Ramos (cell line): ENCODE results near the gene SRL.
"Not testable (repeated sequence)": the region's sequence is repeated elsewhere in the genome, so short reads cannot be mapped to it uniquely, and the experiment has no call there.

Experiments
- in situ Hi-C: fragments of 300-500 bp; cut with MboI; formaldehyde crosslinking; loops from one replicate; pipeline ENCODE4 v1.14.3; 2022; ENCODE audit warnings: low sequenced_read_pairs; ENCODE audit not compliant: unreplicated experiment

SRL gene

DNA sequence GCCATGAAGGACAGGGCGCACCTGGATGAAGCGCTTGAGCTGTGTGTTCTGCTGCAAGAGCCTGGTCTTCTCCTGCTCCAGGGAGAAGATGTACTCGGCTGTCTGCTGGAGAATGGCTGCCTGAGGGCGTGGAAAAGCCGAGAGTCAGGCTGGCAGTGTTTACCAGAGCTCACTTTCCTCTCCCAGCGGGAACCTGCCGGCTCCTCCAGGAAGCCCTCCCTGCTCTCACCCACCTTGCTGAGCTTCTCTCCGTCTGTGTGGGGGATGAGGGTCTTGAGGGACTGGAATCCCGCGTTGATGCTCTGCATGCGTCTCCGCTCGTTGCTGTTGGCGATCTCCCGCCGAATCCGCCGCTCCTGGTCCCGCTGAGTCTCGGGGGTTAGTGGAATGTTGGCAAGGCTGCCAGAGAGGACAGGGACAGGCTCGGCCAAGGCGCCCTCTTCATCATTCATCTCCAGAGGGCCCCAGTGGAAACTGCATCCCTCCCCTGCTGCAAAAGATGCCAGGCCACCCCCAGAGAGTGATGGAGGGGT is 20.5 kb upstream of the SRL start:
- in situ Hi-C loops, result no loop called here

DNA sequence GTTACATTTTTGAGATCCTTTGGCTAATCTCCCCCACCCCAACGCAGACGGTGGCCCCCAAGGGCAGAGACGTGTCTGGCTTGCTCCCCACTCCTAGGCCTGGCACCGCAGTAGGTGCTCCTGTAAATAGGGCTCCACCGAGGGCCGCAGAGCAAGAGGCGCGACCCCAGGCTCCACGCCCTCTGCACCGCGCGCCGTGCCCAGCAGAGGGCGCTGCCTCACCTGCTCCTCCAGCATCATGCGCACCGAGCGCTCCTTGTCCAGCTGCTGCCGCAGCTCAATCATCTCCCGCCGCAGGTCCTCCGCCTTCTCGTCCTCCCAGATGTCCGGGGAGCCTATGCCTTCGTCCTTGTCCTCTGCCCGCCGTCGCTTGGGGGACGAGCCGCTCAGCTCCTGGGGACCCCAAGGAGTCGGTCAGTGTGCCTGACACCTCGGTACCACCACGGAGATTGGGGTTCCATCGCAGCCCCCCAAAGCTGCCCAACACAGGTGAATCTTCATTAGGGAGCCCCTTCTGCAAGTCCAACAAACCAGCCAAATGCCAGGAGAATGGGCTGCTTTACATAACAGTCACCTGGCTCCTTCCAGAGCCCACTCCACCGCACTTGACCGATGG is 19.8 kb upstream of the SRL start:
- in situ Hi-C loops, result no loop called here

- in situ Hi-C loops, result no loop called here
These were observed 18.5 kb upstream of the SRL start for GRCh38 chr16:4260360-4260759.

GRCh38 chr16:4257646-4258556 is 16.0 kb upstream of the SRL start:
- in situ Hi-C loops, result no loop called here

DNA sequence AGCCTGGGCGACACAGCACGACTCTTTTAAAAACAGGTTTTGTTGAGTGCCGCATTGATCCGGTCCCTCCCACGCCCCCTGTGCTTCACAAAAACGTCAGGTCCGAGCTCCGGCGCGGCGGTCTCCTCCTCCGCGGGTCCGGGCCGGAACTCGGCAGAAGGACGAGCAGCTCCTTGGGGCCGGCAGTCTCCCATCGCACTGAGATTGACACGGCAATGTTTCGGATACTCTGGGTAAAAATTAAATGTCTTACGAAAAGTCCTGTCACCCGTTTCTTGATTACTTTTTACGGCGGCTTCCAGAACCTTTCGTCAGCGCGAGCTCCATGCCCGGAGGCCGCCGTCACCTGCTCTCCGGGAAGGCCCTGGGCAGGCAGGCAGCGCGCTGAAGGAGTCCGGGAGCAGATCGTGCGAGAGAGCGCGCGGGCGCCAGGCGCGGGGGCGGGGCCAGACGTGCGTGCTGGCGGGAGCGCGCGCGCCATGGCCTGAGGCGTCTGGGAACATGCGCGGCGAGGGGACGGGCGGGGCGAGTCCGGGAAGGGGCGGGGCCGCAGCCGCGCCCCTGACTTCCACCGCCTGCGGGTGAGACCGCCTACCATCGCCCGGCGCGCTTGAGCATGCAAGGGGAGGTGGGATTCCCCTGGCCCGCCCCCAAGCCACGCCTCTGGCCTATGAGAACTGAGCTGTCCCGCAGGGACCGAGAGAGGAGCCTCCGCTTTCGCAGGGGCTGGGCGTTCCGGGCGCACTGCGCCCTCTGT is 11.7 kb upstream of the SRL start:
- in situ Hi-C loops, result no loop called here

GRCh38 chr16:4253012-4253393 is 11.1 kb upstream of the SRL start:
- in situ Hi-C loops, result not testable (repeated sequence)

GRCh38 chr16:4249530-4250308 is 7.8 kb upstream of the SRL start:
- in situ Hi-C loops, result no loop called here

DNA sequence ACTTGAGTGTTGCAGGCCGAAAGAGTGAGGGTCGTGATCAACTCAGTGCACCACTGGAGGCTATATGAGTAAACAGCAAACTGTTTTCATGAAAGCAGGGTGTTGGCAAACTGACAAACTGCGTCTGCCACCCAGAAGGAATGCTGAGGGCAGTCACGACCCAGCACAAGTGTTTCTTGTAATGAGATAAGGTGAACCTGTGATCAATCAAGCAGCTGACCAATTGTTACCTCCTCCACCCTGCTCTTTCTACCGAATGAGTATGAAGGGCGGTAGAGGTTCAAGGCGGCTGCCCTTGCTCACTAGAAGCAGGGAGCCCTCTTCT is 5.5 kb upstream of the SRL start:
- in situ Hi-C loops, result no loop called here

DNA sequence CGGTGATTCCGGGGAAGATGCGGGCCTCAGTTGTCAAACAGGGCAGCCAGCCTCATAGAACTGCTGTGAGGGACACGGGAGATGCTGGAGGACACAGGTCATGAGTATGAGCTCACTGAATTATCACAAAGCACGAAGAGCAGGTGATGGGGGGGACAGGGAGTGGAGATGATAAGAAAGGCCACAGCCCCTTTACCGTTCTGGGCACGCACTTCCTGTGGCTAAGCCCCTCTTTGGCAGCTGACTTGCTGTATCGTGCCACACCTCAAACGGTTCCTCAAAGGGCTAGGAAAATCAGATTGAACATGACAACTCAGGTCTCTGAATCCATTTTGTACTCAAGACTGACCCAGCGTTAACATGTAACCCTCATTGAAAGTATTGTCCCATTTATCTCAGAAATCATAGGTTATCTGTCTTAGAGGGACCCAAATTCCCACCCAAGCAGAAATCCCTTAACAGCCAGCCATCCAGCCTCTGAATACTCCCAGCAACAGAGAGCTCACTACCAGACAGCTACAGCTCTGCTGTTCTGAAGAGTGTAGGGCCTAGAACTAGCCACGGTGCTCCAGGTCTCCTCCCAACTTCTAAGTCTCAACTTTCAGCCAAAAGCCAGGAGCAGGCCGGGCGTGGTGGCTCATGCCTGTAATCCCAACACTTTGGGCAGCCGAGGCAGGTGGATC is 5.0 kb upstream of the SRL start:
- in situ Hi-C loops, result no loop called here

DNA sequence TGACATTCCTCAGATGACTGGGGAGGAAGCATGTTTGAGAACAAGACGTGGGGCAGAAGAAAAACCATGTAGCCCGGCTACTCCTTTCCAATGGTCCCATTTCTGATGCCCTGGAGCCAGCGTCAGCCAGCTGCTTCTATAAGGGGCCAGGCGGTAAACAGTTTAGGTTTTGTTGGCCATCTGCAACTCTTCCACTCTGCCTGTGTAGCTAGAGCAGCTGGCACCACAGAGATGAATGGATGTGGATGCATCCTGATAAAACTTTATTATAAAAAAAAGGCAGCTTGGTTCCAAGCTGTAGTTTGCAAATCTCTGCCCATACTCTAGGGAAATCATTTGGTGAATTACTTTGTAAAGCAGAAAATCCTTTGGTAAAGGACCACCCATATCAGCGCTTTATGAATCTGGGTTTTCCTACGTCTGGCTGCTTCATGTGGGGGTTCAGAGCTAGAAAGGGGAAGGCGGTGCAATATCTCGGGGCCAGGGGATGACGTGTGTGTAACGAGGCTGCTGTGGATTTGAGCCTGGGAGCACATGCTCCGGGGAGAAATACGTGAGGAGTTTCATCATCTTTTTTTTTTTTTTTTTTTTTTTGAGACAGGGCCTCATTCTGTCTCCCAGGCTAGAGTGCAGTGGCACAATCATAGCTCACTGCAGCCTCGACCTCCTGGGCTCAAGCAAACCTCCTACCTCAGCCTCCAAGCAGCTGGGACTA is 3.4 kb upstream of the SRL start:
- in situ Hi-C loops, result no loop called here

DNA sequence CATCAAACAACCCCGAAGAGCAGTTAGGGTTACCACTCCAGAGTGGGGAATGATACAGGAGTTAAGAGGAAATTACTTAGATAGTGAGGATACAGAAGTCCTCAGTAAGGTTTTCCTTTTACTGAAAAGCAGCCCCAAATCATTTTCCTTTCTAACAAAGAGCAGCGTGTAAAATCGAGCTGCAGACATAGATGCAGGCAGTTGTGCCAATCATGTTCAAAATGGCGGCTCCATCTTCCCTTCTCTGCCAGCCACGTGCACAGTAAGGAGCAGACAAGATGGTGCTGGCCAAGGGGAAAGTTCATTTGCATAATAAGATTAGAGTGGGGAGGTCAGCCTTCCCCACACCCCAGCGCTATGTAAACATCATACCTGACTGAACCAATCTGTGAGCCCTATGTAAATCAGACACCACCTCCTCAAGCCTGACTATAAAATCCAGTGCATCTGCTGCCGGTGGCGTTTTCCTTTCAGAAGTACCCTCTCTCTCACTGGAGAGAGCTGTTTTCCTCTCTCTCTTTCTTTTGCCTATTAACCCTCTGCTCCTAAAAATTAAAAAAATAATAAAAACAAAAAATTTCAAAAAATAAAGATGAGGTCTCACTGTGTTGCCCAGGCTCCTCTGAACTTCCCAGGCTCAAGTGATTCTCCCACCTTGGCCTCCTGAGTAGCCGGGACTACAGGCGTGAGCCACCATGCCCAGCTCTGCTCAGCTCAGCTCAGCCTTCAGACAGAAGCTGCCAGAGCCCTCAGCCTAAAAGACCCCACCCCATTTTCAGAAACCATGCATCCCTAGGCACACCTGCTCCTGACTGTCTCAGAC is 2.6 kb upstream of the SRL start:
- in situ Hi-C loops, result no loop called here

DNA sequence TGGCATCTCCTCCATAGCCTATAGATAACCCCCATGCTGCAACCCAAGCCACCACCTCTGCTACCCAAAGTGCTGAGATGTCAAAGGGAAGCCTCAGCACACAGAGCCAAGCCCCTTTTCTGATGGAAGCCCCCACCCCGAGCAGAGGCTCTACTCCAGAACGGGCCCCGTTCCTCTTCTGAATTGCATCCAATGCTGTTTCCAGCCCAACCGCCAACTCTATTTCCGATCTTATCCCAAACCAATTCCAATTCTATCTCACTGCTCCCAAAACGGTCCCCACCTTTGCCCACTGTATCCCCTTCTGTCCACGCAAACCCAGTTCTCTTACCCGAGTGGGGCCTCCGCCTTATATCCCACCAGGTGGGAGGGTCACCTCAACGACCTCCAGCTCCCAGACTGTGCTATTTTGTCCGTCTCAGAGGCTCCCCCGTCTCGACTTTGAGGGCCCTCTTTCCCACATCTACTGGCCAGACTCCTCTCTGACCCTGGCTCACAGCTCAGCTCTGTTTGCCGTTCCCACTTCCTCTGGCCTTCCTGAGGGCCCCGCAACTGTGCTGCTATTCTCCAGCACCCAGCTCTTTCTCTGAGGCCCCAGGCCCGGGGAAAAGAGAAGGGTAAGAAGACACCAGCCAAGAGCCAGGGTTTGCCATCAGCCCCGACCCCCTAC is 487 bp downstream of the SRL start:
- in situ Hi-C loops, result no loop called here

DNA sequence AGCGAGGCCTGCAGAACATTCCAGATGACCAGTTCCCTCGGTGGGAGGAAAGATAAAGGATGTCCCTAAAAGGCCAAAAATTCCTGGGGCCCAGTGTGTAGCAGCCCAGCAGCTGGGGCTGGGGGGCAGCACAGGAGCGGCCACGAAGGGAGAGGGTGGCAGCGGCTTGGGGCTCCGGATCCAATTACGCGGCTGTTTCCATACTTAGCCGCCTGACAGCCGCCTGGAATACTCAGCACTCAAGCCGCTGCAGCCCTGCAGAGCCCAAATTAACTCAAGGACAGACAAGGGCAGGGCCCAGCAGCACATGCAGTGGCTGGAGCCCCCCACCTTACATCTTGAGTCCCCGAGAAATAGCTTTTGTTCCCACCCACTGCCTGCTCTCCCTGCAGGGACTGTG is 1.3 kb downstream of the SRL start:
- in situ Hi-C loops, result no loop called here

DNA sequence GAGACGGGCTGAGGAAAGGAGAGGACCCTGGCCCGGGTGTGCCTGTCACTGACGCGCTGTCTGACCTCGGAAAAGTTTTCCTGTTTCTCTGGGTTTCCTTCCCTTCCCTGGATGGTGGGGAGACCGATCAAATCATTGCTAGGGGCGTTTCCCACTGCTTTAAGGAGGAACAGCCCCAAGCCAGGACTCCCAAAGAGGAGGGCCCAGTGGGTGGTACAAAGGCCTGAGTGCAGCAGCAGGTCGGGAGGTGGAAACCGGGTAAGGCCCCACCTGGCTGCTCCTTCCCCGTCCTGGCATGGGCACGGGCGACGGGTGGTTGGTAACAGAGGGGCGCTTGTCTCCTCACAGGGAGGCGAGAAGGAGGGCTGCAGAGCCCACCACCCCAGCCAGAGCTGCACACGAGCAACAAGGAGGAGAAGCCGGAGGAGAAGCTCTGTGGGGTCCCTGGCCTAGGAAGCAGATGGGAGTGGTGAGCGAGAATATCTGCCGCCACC is 2.2 kb downstream of the SRL start:
- in situ Hi-C loops, result no loop called here

GRCh38 chr16:4239020-4239419 is 2.9 kb downstream of the SRL start:
- in situ Hi-C loops, result no loop called here

DNA sequence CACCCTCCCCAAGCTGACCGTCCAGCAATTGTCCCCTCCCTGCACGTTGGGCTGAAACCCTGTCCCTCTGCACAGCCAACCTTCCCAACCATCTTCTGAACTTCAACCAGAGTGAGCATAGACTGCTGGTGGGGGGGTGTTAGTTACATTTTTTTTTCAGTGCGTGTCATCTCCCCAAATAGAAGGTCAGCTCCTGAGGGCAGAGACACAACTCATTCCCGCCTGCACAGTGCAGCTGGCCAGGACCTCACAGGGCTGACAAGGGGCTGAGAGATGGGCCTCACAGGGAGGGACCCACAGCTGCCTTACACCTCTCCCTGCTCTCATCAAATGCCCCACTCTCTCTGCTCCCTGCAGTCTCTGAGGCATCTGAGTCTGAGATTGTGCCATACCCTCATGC is 8.4 kb downstream of the SRL start:
- in situ Hi-C loops, result no loop called here

DNA sequence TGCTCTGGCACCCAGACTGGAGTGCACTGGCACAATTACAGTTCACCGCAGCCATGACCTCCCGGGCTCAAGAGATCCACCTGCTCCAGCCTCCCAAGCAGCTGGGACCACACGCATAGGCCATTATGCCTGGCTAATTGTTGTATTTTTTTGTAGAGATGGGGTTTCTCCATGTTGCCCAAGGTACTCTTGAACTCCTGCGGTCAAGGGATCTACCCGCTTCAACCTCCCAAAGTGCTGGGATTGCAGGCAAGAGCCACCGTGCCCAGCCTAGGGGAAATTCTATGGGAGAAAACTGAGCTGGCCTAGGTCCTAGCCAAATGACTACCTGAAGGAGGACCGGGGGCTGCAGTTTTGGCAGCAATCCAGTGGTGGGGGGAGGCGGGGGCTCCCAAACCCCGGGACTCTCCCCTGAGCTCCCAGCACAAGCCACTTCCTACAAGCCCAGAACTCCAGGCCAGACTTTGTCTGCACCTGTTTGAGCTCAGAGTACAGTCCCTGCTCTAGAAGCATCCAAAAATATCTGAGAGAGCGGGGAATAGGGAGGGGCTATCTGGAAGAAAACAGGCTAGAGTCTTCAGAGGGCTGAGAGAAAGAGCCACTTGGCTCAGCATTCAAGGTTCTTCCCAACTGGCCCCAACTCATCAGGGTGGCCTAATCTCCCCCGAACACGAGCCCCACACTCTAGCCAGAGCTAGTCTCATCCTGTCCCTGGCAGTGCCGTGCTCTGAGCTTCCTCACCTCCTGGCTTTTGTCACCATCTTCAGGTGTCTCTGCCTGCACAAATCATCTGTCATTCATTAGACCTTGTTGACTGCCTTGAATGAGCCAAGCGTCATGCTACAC is 9.1 kb downstream of the SRL start:
- in situ Hi-C loops, result no loop called here
